Activated CD4-positive, alpha-beta T cell treated with anti-CD3 and anti-CD28 coated beads, Interleukin-2, amount 50 U/mL, for 4 hours (primary cell): ENCODE data around the gene RAD23B.
"Not testable (repeated sequence)": the region's sequence is repeated elsewhere in the genome, so short reads cannot be mapped to it uniquely, and the experiment has no call there.

Source experiments
- DNase-seq, 2 experiments: peaks; one replicate each; pipeline ENCODE4 v3.0.0-alpha.2; 2020

RAD23B gene

DNA sequence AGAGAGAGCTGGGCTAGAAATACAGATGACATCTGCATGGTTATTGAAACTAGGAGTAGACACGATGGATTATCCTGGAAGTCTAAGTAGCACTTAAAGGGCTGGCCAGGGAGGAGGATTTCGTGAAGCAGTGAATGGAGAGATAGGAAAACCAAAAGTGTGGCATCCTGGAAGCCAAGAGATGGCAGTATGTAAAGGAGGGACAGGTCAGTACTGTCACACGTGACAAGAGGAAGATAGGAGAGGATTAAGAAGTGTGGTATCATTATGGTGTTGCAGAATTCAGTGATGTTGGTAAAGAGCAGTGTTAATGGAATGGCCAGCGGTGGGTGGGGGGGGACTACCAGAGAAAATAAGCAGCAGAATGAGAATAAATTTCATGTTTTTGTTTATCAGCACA is 11.7 kb downstream of the RAD23B start:
- no peak for DNase-seq

DNA sequence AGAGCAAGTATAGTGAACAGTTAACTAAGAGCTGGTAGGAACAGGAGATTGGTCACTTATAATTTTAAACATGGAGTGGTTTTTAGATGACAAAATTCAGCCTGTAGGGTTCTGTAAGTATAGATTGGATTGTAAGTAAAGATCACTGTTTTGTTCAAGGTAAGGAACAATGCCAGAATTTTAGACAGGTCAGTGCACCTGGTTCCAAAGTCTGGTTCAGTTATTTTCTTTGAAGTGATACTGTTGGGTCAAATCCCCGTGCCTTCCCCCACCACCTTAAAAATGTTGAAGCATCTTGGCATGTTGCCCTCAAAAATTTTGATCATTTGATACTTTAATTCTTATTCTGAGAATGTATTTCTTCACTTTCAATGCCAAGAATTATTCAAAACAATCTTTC is 12.9 kb downstream of the RAD23B start:
- no peak for DNase-seq

DNA sequence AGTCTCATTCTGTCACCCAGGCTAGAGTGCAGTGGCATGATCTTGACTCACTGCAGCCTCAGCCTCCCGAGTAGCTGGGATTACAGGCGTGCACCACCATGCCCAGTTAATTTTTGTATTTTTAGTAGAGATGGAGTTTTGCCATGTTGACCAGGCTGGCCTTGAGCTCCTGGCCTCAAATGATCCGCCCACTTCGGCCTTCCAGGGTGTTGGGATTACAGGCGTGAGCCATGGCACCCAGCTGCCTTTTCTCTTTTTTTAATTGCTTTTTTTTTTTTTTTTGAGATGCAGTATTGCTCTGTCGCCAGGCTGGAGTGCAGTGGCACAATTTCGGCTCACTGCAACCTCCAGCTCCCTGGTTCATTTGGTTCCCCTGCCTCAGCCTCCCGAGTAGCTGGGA is 13.5 kb downstream of the RAD23B start:
- not testable (repeated sequence) for DNase-seq

DNA sequence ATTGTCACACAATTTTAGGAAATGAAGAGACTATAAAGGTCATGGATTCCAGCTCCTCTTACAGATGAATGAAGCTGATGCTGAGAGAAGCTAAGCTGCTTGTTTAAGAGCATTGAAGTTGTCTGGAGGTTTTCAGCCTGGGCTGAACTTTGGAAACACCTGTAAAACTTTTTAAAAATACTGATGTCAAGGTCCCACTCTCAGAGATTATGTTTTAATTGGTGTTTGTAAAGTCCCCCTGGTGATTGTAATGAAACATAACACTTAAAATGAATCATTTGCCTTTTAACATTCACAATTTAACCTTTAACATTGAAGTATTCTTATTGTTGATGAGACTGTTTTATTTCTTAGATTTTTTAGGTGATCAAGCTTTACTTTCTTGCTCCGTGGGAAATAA is 16.4 kb downstream of the RAD23B start:
- DNase-seq, result no peak

DNA sequence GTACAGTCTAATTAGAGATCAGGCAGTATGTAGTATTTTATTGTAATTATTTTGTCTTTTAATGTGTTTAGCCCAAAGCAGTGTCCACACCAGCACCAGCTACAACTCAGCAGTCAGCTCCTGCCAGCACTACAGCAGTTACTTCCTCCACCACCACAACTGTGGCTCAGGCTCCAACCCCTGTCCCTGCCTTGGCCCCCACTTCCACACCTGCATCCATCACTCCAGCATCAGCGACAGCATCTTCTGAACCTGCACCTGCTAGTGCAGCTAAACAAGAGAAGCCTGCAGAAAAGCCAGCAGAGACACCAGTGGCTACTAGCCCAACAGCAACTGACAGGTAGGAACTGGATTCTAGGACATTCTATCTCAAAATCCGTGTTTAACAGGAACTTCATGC is 23.2 kb downstream of the RAD23B start:
- no peak for DNase-seq

DNA sequence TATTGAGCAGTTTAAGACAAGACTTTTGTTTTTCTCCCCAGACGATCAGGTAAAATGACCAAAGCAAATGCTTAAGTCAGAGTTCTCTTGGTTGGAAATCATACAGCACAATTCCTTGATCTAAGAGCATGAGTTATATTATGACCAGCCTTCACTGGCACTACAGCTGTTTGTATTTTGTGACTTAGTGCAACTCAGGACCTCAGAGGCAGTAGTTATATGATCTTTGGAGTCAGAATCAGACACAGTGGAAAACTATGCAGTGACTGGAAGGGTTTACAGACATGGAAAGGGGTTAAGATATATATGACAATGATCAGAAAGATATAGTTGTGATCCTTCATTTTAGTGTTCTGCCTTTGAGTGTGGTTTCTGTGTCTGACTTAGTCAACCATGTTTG is 24.3 kb downstream of the RAD23B start:
- no peak for DNase-seq

DNA sequence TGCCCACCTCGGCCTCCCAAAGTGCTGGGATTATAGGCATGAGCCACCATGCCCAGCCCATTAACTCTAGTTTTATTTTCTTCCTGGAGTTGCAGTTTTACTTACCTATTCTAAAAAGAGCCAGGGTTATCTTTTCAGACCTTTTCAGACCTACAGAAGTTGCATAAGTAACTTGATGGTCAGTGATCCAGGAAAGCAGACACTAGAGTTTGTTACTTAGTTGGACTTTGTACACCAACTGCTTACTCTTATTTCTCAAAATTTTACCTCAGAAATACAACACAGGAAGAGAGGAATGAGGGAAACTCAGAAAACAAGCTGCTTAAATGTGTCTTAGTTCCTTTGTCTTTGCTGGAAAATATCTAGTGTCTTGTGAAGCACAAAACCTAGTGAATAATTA is 25.4 kb downstream of the RAD23B start:
- DNase-seq, result no peak

DNA sequence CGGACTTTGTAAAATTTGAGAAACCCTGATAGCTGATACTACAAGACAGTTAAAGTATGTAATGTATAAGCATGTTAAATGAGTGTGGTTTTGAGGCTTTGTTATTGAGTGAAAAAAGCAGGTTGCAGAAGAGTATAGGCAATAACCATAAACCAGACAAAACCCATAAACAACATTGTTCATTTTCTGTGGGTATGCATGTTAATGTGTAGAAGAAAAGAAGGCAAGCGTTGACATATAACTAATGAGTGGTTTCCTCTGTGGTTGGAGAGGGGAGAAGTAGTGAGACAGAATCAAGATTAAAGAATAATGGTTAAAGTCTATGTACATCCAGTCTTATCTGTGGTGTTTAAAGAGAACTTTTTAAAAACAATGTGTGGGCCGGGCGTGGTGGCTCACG is 26.2 kb downstream of the RAD23B start:
- no peak for DNase-seq

DNA sequence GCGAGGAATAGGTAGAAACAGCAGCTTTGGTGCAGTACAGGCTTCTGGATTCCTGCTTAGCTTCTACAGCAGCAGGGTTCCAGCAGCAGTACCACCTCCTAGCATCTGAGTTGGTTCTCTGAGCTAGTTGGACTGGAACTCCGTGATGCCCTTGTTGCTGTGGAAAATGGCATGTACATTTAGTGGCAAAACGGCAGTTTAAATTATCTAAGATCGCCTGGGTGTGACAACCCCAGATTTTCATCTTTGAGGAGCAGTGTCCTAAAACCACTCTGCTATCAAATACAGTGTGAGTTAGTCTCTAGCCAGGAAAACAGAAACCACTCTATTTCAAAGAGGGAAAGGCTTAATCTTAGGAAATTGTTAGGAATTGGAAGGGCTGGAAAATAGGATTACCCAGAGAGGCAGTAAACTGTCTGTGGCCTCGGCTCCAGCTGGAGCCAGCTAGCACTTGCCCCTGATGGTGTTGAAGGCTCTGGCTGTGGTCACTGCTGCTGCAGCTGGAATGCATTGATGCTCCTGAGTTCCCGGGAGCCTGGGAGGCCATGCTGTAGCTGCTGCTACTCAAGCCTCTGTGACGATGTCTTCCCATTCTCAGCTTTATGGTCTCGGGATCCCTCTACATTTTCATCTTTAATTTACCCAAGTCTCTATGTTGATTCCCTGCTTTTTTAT is 29.4 kb downstream of the RAD23B start:
- no peak for DNase-seq

DNA sequence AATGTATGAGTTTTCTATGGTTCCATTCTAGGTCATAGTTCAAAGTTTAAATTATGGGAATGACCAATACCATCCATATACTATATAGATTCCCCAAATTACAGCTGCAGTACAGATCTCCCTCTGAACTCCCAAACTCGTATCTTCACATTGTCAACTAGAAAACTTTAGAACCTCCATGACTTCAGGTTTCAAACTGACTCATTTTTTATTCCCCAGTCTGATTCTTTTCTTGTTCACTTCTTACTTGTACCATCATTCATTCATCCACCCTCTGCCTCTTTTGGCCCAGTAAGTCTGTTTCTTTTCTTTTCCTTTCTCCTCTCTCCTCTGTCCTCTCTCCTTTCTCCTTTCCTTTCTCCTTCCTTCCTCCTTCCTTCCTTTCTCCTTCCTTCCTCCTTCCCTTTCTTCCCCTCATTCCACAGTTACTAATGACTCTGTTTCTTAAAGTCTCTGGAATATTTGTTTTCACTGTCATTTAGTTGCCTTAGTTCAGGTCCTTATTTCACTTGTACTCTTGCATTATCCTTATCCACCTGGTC is 30.5 kb downstream of the RAD23B start:
- DNase-seq, result no peak

DNA sequence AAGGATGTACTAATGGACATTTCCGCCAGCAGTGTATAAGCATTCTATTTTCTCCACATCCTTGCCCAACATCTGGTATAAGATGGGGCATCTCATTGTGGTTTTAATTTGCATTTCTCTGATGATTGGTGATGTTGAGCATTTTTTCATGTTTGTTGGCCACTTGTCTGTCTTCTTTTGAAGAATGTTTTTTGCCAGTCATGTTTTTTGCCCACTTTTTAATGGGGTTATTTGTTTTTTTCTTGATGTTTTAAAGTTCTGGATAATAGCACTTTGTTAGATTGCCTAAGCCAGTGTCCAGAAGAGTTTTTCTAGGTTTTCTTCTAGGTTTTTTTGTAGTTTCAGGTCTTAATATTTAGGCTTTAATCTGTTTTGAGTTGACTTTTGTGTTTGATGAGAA is 31.7 kb downstream of the RAD23B start:
- DNase-seq, result no peak

DNA sequence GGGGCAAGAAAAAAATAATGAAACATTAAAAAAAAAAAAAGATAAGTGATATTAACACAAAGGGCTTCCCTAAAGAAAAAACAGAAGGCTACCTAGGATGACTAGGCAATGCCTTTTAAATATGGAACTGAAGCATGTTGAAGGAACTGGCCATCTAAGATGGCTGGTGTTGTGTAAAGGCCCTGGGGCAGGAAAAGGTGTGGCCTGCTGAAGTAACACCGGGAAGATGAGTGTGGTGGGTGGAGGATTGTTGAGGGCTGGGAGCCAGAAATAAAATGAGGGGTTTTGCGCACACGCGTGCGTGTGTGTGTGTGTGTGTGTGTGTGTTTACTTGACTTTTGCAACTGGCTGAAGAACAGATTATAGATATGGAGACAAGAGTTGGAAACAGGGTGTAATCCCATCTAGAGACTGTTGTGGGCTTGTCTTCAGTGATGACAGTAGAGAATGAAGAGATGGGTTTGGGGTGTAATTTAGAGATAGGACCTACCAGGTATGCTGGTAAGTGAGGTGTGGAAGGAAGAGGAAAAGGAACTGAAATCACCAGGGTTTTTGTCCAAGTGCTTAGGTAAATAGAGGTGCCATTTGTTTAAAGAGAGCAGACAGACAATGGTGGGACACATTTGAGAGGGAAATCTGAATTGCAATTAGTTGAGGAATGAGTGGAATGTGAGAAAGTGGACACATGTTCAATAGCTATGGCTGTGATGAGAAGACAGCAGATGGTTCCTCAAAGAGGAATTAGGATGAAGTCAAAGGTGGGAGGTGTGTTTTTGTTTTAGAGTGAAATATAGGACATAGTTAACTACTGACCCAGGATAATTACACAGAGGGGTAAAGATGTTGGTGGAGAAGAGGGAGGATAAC is 33.9 kb downstream of the RAD23B start:
- DNase-seq, result no peak

DNA sequence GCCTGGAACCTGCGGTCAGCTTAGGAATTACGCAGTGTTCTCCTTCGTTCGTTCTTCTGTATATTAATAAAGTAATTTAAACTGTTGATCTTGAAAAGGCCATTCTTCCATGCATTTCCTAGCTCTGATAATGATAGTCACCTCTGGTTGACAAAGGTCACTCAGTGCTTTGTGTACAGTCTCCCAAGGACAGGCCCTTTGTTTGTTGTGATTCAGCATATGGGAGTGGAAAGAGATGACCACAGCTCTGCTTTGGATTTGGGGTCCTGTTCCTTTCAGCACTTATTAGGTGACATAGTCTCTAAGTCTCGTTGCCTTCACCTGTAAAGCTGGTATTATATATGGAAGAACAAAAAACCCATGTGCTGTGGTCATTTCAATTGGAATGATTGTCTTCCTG is 39.6 kb downstream of the RAD23B start:
- no peak for DNase-seq

DNA sequence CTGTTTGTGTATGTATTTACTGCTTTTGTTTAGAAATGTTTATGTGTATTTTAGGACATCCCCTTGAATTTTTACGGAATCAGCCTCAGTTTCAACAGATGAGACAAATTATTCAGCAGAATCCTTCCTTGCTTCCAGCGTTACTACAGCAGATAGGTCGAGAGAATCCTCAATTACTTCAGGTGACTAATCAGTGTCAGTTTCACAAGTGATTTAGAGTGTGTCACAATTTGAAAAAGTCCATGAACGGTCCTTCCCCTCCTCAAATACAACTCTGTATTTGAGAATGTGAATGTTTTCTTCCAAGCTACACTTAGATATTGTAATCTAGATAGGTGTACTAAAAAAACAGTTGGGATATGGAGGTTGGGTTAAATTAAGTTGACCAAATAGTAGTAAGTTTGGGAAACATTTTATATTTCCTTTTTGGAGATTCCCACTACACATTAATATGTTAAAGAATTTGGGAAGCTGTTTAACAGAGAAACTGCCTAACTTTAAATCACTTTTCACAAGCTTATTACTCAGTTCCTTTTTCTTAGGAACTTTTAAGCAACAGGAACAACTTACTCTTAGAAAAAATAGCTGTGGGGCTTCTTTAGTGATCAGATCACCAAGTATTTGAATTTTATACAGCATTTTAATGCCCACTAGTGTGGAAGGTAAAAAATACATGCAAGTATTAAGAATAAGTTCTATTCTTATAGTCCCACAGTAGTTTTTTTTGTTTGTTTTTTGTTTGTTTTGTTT is 40.9 kb downstream of the RAD23B start:
- DNase-seq, result no peak

DNA sequence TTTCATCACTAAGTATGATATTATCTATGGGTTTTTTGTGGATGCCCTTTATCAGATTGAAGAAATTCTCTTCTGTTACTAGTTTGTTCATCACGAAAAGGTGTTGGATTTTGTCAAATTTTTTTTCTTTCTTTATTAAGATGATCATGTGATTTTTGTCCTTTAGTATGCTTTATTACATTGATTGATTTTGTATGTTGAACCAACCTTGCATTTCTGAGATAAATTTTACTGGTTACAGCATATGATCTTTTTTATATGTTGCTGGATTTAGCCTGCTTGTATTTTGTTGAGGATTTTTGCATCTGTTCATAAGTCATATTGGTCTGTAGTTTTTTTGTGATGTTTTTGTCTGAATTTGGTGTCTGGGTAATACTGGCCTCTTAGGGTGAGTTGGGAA is 42.8 kb downstream of the RAD23B start:
- no peak for DNase-seq

DNA sequence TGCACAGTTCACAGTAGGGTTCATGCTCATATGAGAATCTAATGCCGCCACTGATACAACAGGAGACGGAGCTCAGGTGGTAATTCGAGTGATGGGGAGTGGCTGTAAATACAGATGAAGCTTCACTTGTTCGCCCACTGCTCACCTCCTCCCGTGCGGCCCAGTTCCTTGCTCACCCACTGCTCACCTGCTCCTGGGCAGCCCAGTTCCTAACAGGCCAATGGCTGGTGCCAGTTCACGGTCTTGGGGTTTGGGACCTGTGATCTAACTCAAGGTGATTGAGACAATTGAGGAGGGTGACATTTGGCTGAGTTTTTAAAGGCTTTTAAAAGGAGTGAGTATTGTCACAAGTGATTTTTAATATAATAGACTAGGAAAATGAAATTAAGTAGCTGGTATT is 45.4 kb downstream of the RAD23B start:
- DNase-seq, result no peak

DNA sequence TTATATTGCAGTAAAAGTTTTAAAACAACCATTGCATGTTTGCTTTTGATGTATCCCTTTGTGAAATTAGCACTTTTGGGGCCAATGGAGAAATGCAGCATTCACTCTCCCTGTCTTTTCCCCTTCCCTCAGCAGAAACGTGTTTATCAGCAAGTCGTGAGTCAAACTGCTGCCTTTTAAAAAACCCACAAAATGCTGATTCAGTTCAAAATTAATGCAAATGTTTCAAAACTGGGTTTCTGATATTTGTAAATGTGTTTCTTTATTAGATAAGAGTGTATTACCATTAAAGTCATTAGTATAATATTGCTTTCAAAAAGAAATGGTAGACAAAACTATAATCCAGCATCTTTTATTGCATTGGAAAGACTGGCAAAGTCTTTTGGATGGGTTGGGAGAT is 47.3 kb downstream of the RAD23B start:
- no peak for DNase-seq

DNA sequence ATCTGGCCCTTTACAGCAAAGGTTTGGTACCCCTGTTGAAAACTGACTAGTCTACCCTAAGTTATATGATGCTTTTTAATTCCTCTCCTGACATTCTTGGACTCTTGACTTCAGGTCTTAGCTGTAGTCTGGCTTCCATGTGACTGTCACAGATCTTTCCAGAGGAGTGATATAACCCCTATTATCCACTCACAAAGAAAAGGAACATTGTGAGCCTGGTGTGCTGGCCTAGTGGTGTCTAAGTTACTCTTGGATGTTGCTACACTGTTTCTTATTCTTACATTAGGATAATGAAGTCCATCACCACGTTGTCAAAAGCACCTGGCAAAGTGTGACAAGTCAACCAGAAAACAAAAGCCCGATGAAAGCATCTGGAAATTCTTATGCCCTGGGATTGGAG is 49.8 kb downstream of the RAD23B start:
- no peak for DNase-seq

DNA sequence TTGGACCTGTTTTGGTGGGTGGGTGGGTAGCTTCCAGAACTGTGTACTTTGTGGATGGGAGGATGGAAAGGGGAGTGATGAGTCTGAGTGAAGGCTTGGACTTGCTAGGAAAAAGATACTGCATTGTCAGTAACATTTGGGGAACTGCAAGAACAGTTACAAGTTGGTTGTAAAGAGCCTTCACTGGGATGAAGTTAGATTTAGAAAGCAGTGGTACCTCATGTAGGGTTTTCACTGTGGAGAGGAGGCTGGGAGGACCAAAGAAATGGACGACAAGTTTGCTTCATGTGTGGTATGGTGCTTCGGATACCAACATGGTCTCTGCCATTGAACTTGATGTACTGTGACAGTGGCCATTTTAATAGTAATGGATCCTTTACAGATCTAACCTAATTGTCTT is 50.3 kb downstream of the RAD23B start:
- DNase-seq, result no peak

DNA sequence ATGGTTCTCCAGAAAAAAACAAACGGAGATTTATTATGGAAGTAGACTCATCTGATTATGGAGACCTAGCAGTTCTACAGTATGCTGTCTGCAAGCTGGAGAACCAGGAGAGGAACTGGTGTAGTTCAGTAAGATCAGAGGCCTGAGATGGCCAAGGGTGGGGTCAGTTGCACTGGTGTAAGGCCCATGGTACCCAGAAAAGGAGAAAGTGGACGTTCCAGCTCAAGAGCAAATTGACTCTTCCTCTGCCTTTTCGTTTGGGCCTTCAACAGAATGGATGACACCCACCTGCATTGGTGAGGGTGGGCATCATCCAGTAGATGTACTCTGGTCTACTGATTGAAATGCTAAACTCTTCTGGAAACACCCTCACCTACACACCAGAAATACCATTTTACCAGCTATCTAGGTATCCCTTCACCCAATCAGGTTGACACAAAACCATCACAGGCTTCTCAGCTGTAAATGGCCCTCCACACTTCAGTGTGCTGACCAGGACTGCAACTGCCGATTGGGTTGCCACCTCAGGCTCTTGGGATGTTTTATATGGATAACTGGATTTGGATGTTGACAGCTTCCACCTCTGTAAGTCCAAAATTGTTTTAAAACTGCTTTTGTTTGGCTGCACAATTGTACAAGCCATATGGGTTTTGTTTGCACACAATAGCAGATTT is 51.2 kb downstream of the RAD23B start:
- DNase-seq, result no peak

DNA sequence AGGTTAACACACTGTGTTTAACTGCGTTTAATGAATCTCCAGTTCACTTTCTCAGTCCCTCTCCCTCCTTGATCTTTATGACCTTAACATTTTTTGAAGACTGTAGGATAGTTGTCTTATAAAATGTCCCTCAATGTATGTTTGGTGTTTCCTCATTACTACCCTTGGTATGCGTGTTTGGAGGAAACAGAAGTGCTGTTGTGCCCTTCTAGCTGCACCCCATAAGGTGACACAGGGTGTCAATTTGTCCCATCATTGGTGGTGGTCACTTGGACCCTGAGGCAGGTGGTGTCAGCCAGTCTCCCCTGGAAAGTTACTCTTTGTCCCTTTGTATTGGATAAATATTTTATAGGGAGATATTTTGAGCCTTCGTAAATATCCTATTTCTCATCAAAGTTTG is 52.3 kb downstream of the RAD23B start:
- DNase-seq, result no peak

DNA sequence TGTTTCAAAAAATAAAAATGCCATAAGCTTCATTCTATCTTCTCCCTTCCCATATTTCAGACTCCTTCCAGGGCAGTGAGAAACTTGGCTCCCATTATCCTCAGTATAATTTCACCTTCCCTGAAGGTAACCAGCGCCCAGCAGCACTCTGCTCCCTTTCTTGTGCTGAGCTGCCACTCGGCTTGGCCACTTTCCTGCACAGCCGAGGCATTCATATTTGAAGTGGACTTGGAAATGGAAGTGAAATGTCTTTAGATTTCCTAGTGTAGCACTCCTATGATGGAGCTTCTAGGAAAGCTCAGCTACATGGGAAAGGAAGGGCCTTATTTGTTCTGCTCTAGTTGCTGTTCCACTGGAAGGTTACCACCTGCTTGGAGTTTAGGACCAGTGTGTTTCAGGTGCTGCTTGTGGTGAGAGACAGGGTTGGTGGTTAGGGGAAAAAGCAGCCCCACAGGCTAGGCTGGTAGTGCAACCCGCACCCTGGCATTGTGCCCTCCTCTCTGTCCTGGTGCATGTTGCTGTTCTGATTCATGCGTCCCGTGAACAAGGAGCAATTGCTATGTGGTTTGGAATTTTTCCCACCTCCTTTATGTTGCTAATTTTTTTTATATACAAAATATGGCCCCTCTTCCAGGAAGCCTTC is 53.8 kb downstream of the RAD23B start:
- DNase-seq, result no peak
